DND-41 (cell line): Measurements from ENCODE around the gene PDZRN3.

ENCODE experiments used
- CTCF ChIP-seq: IDR thresholded peaks from 2 replicates; pipeline ENCODE4 v1.5.1; 2012; ENCODE audit warnings: borderline replicate concordance, low read length, moderate library complexity, mild to moderate bottlenecking; ENCODE audit not compliant: poor library complexity, severe bottlenecking; ENCODE audit errors: extremely low read depth
- EZH2 ChIP-seq: IDR thresholded peaks from 3 replicates; pipeline ENCODE4 v1.6.1; 2012; ENCODE audit warnings: borderline replicate concordance, low read depth, mild to moderate bottlenecking, moderate library complexity, low read length, inconsistent platforms; ENCODE audit not compliant: severe bottlenecking

GRCh38 chr3:73601481-73601880, 23.3 kb downstream of the PDZRN3 start:
- TF ChIP-seq CTCF (no peak), EZH2 (no peak)
